ENCODE data around the gene PLD6. TPM values are rescaled to one million over a fixed set of nuclear protein-coding genes. Genes with fewer than 3 reads are reported as not detected.

Gene PLD6
- total RNA-seq, 1 experiment from 2014 or later: 4.2 TPM

- Histone ChIP-seq H3K27me3 (ENCODE audit: control insufficient read depth, insufficient read depth, low read length) (no peaks in the 10 kb centered on the region), H3K4me1 (ENCODE audit: control insufficient read depth, insufficient read depth, low read length) (no peaks in the 10 kb centered on the region), H3K27ac (ENCODE audit: low read length) (no peak overlapping the region), H3K36me3 (ENCODE audit: control insufficient read depth, insufficient read depth, low read length) (peaks cover 11% of the 10 kb centered on the region), H3K9me3 (ENCODE audit: control insufficient read depth, insufficient read depth, low read depth, low read length) (no peaks in the 10 kb centered on the region), H3K4me3 (ENCODE audit: low read depth in 2 of 2, low read length in 2 of 2) (no peak overlapping the region)
- no peak for TF ChIP-seq TCF7L2 (IDR thresholded peaks at IDR 0.05; ENCODE audit: low read depth, low read length)
- TF ChIP-seq, protein P1, sequence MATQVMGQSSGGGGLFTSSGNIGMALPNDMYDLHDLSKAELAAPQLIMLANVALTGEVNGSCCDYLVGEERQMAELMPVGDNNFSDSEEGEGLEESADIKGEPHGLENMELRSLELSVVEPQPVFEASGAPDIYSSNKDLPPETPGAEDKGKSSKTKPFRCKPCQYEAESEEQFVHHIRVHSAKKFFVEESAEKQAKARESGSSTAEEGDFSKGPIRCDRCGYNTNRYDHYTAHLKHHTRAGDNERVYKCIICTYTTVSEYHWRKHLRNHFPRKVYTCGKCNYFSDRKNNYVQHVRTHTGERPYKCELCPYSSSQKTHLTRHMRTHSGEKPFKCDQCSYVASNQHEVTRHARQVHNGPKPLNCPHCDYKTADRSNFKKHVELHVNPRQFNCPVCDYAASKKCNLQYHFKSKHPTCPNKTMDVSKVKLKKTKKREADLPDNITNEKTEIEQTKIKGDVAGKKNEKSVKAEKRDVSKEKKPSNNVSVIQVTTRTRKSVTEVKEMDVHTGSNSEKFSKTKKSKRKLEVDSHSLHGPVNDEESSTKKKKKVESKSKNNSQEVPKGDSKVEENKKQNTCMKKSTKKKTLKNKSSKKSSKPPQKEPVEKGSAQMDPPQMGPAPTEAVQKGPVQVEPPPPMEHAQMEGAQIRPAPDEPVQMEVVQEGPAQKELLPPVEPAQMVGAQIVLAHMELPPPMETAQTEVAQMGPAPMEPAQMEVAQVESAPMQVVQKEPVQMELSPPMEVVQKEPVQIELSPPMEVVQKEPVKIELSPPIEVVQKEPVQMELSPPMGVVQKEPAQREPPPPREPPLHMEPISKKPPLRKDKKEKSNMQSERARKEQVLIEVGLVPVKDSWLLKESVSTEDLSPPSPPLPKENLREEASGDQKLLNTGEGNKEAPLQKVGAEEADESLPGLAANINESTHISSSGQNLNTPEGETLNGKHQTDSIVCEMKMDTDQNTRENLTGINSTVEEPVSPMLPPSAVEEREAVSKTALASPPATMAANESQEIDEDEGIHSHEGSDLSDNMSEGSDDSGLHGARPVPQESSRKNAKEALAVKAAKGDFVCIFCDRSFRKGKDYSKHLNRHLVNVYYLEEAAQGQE (IDR thresholded peaks at IDR 0.05; ENCODE audit: insufficient read depth in 1 of 2, low read depth in 2 of 2, low read length in 1 of 2): no peak
- TF ChIP-seq, protein P2, sequence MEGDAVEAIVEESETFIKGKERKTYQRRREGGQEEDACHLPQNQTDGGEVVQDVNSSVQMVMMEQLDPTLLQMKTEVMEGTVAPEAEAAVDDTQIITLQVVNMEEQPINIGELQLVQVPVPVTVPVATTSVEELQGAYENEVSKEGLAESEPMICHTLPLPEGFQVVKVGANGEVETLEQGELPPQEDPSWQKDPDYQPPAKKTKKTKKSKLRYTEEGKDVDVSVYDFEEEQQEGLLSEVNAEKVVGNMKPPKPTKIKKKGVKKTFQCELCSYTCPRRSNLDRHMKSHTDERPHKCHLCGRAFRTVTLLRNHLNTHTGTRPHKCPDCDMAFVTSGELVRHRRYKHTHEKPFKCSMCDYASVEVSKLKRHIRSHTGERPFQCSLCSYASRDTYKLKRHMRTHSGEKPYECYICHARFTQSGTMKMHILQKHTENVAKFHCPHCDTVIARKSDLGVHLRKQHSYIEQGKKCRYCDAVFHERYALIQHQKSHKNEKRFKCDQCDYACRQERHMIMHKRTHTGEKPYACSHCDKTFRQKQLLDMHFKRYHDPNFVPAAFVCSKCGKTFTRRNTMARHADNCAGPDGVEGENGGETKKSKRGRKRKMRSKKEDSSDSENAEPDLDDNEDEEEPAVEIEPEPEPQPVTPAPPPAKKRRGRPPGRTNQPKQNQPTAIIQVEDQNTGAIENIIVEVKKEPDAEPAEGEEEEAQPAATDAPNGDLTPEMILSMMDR (IDR thresholded peaks at IDR 0.05): no peak
- no peak for TF ChIP-seq POLR2AphosphoS5 (IDR thresholded peaks at IDR 0.05; ENCODE audit: low read depth, low read length)
- no peak for TF ChIP-seq SIN3A (IDR thresholded peaks at IDR 0.05; ENCODE audit: borderline replicate concordance, insufficient read depth, low read depth, low read length)
- BruUV-seq (replicated peaks): no TSS peak
- CTCF ChIA-PET: no interaction called here
- DNase-seq (ENCODE audit: low read depth, low spot score) (no peak), ATAC-seq (no peak)
- POLR2A ChIA-PET: interaction anchor here (0.5 kb wide), 1 partner anchor 359 kb away, joined by 7 read pairs; no protein-coding TSS in a partner anchor
- intact Hi-C loops (cut with micrococcal nuclease; ENCODE audit: unreplicated experiment) (no loop called here), in situ Hi-C loops (cut with HindIII; ENCODE audit: low pct_unique_long_range_greater_than_20kb, low sequenced_read_pairs) (no loop called here)
Measured at GRCh38 chr17:17214646-17215436, 8.7 kb upstream of the PLD6 start.

DNA sequence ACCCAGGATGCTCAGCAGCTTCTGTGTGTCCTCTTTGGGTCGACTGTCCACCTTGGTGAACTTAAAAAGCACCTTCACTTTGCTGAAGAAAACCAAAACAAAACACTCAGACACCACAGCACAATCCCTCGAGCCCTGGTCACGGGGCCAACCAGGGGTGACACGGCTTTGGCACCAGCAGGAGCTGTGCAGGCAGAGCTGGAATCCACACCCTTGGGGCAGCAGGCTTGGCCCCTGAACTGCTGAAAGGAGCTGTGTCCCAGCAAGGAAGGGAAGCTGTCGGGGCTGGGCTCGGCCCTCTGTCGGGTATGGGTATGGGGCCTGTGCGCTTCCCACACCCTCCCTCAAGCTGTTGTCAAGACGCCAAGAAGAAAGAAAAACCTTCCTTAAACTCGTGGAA, 7.6 kb upstream of the PLD6 start:
- H3K4me1 ChIP-seq (ENCODE audit: control insufficient read depth, insufficient read depth, low read length): no peaks in the 10 kb centered on the region
- intact Hi-C loops (cut with micrococcal nuclease; ENCODE audit: unreplicated experiment): no loop called here
- ATAC-seq: no peak
- BruUV-seq (replicated peaks): no TSS peak
- POLR2A ChIA-PET: interaction anchor here (0.6 kb wide), 1 partner anchor 42 kb away, joined by 3 read pairs; no protein-coding TSS in a partner anchor
- no peak for DNase-seq (ENCODE audit: low read depth, low spot score)
- H3K36me3 ChIP-seq (ENCODE audit: control insufficient read depth, insufficient read depth, low read length): peaks cover 11% of the 10 kb centered on the region
- no peak overlapping the region for H3K4me3 ChIP-seq (ENCODE audit: low read depth in 2 of 2, low read length in 2 of 2)
- in situ Hi-C loops (cut with HindIII; ENCODE audit: low pct_unique_long_range_greater_than_20kb, low sequenced_read_pairs): no loop called here
- CTCF ChIA-PET: no interaction called here
- H3K27ac ChIP-seq (ENCODE audit: low read length): no peak overlapping the region
- no peak for TF ChIP-seq TCF7L2 (IDR thresholded peaks at IDR 0.05; ENCODE audit: low read depth, low read length)
- no peak for TF ChIP-seq POLR2AphosphoS5 (IDR thresholded peaks at IDR 0.05; ENCODE audit: low read depth, low read length)
- TF ChIP-seq, protein P2 (IDR thresholded peaks at IDR 0.05): no peak
- no peak for TF ChIP-seq SIN3A (IDR thresholded peaks at IDR 0.05; ENCODE audit: borderline replicate concordance, insufficient read depth, low read depth, low read length)
- TF ChIP-seq, protein P1 (IDR thresholded peaks at IDR 0.05; ENCODE audit: insufficient read depth in 1 of 2, low read depth in 2 of 2, low read length in 1 of 2): no peak
- H3K9me3 ChIP-seq (ENCODE audit: control insufficient read depth, insufficient read depth, low read depth, low read length): no peaks in the 10 kb centered on the region
- no peaks in the 10 kb centered on the region for H3K27me3 ChIP-seq (ENCODE audit: control insufficient read depth, insufficient read depth, low read length)
